ENCODE results near the gene SERPINB8. TPM values are rescaled to one million over a fixed set of nuclear protein-coding genes. Genes with fewer than 3 reads are reported as not detected.

The SERPINB8 gene
- total and polyA plus RNA-seq, 8 donors, result 1.2 to 15.3 (median 8.5) TPM

GRCh38 chr18:63997041-63997440, 27.2 kb downstream of the SERPINB8 start:
- no peak for DNase-seq
- no peak overlapping the region for H3K4me3 ChIP-seq
- H3K4me1 ChIP-seq, result no peaks in the 10 kb centered on the region
- H3K36me3 ChIP-seq, result no peaks in the 10 kb centered on the region
- no peak overlapping the region for H3K27ac ChIP-seq
- peaks cover 0 to 16% (median 8%) of the 10 kb centered on the region in 4 donors for H3K9me3 ChIP-seq
- H3K27me3 ChIP-seq, result peaks cover 0 to 7% (median 0%) of the 10 kb centered on the region in 3 donors
- TF ChIP-seq POLR2A (IDR thresholded peaks at IDR 0.05) (no peak), EP300 (IDR thresholded peaks at IDR 0.05) (no peak), POLR2AphosphoS5 (IDR thresholded peaks at IDR 0.05) (no peak)
- WGBS, 5 donors, result 76 to 88% (median 82%) methylated on average over 3 to 4 of the region's 4 CpGs
- intact Hi-C loops (cut with DNase I; ENCODE audit: low total_unique reads), result no loop called here

- Histone ChIP-seq H3K4me1 (no peaks in the 10 kb centered on the region), H3K36me3 (no peaks in the 10 kb centered on the region), H3K27me3 (peaks cover 0 to 12% (median 4%) of the 10 kb centered on the region in 3 donors), H3K9me3 (peaks cover 0 to 16% (median 8%) of the 10 kb centered on the region in 4 donors), H3K27ac (no peak overlapping the region), H3K4me3 (no peak overlapping the region)
- intact Hi-C loops (cut with DNase I; ENCODE audit: low total_unique reads), result no loop called here
- DNase-seq, result no peak
- 69 to 80% (median 77%) methylated on average over 2 of the region's 2 CpGs for WGBS, 5 donors
- TF ChIP-seq POLR2A (IDR thresholded peaks at IDR 0.05) (no peak), POLR2AphosphoS5 (IDR thresholded peaks at IDR 0.05) (no peak)
Measured at GRCh38 chr18:63997606-63998005, 27.7 kb downstream of the SERPINB8 start.

- DNase-seq, result no peak
- H3K27ac ChIP-seq, result no peak overlapping the region
- H3K4me1 ChIP-seq, result no peaks in the 10 kb centered on the region
- intact Hi-C loops (cut with DNase I; ENCODE audit: low total_unique reads), result no loop called here
- 58 to 77% (median 67%) methylated on average over 2 of the region's 2 CpGs for WGBS, 5 donors
- H3K9me3 ChIP-seq, result peaks cover 0 to 16% (median 11%) of the 10 kb centered on the region in 4 donors
- no peaks in the 10 kb centered on the region for H3K36me3 ChIP-seq
- H3K4me3 ChIP-seq, result no peak overlapping the region
- H3K27me3 ChIP-seq, result peaks cover 0 to 17% (median 6%) of the 10 kb centered on the region in 3 donors
- TF ChIP-seq POLR2AphosphoS5 (IDR thresholded peaks at IDR 0.05) (no peak), CTCF (IDR thresholded peaks at IDR 0.05) (no peak), EP300 (IDR thresholded peaks at IDR 0.05) (no peak), POLR2A (IDR thresholded peaks at IDR 0.05) (no peak)
Measured at GRCh38 chr18:63999871-64000270, 30.0 kb downstream of the SERPINB8 start.

GRCh38 chr18:64002581-64002980, 32.7 kb downstream of the SERPINB8 start:
- no peaks in the 10 kb centered on the region for H3K4me1 ChIP-seq
- no peak overlapping the region for H3K4me3 ChIP-seq
- intact Hi-C loops (cut with DNase I; ENCODE audit: low total_unique reads), result no loop called here
- no peaks in the 10 kb centered on the region for H3K36me3 ChIP-seq
- peaks cover 0 to 17% (median 6%) of the 10 kb centered on the region in 3 donors for H3K27me3 ChIP-seq
- H3K9me3 ChIP-seq, result peaks cover 0 to 6% (median 0%) of the 10 kb centered on the region in 4 donors
- H3K27ac ChIP-seq, result no peak overlapping the region
- no peak for DNase-seq
- 35 to 54% (median 48%) methylated on average over 19 to 41 of the region's 41 CpGs for WGBS, 5 donors
- no peak for TF ChIP-seq POLR2A (IDR thresholded peaks at IDR 0.05)
- no peak for TF ChIP-seq POLR2AphosphoS5 (IDR thresholded peaks at IDR 0.05)
- no peak for TF ChIP-seq CTCF (IDR thresholded peaks at IDR 0.05)
- no peak for TF ChIP-seq EP300 (IDR thresholded peaks at IDR 0.05)

- intact Hi-C loops (cut with DNase I; ENCODE audit: low total_unique reads), result no loop called here
- no peaks in the 10 kb centered on the region for H3K36me3 ChIP-seq
- no peak for DNase-seq
- no peaks in the 10 kb centered on the region for H3K4me1 ChIP-seq
- WGBS, 5 donors, result 81 to 93% (median 87%) methylated on average over 3 of the region's 3 CpGs
- H3K27ac ChIP-seq, result no peak overlapping the region
- TF ChIP-seq CTCF (IDR thresholded peaks at IDR 0.05), result no peak
- TF ChIP-seq POLR2AphosphoS5 (IDR thresholded peaks at IDR 0.05), result no peak
- no peak for TF ChIP-seq POLR2A (IDR thresholded peaks at IDR 0.05)
- no peak for TF ChIP-seq EP300 (IDR thresholded peaks at IDR 0.05)
- H3K27me3 ChIP-seq, result no peaks in the 10 kb centered on the region
- H3K4me3 ChIP-seq, result no peak overlapping the region
- H3K9me3 ChIP-seq, result no peaks in the 10 kb centered on the region
Measured at GRCh38 chr18:64009305-64009704, 39.4 kb downstream of the SERPINB8 start.
